OCI-LY7 (cell line): Measurements from ENCODE around the gene FOXK1.

Experiments used
- CTCF ChIP-seq: fragments of 200-600 bp; sonication (generic); conservative IDR thresholded peaks from 2 replicates; pipeline ENCODE4 v1.5.1; 2014; ENCODE audit warnings: mild to moderate bottlenecking, antibody characterized with exemption, low read length, moderate library complexity, mixed read lengths
- EZH2phosphoT487 ChIP-seq: fragments of 200-600 bp; sonication (generic); IDR thresholded peaks from 2 replicates; pipeline ENCODE4 v1.6.1; 2018; ENCODE audit warnings: low read depth, borderline replicate concordance, mild to moderate bottlenecking, mixed run types, antibody characterized with exemption, low read length, moderate library complexity, mixed read lengths

- TF ChIP-seq CTCF = no peak
- no peak for TF ChIP-seq EZH2phosphoT487
Measured at GRCh38 chr7:4681886-4682620, at the start of gene FOXK1.
